Measurements from ENCODE around the gene SMAP1.
"Not testable (repeated sequence)": the region's sequence is repeated elsewhere in the genome, so short reads cannot be mapped to it uniquely, and the experiment has no call there.

Gene SMAP1

GRCh38 chr6:70684794-70685493 is 17.3 kb downstream of the SMAP1 start:
- no peak for DNase-seq

GRCh38 chr6:70685494-70686180 is 18.0 kb downstream of the SMAP1 start:
- no peak for DNase-seq

GRCh38 chr6:70686548-70687133 is 19.0 kb downstream of the SMAP1 start:
- DNase-seq = peak; percentile 55

GRCh38 chr6:70693887-70694286 is 26.2 kb downstream of the SMAP1 start:
- no peak for DNase-seq

- DNase-seq = no peak
These were observed 26.7 kb downstream of the SMAP1 start for GRCh38 chr6:70694371-70694770.

- no peak for DNase-seq
These were observed 33.5 kb downstream of the SMAP1 start for GRCh38 chr6:70700922-70701876.

GRCh38 chr6:70705772-70706171 is 38.1 kb downstream of the SMAP1 start:
- DNase-seq = no peak

- peak; percentile 62 for DNase-seq
These were observed 38.9 kb downstream of the SMAP1 start for GRCh38 chr6:70706491-70707123.

GRCh38 chr6:70707893-70708292 is 40.2 kb downstream of the SMAP1 start:
- DNase-seq = no peak

- DNase-seq = no peak
These were observed 40.8 kb downstream of the SMAP1 start for GRCh38 chr6:70708448-70708847.

- DNase-seq = no peak
These were observed 42.1 kb downstream of the SMAP1 start for GRCh38 chr6:70709826-70710225.

- no peak for DNase-seq
These were observed 47.1 kb downstream of the SMAP1 start for GRCh38 chr6:70714716-70715257.

GRCh38 chr6:70717038-70717801 is 49.5 kb downstream of the SMAP1 start:
- peak; percentile 17 for DNase-seq

- no peak for DNase-seq
These were observed 56.8 kb downstream of the SMAP1 start for GRCh38 chr6:70724524-70724923.

- no peak for DNase-seq
These were observed 58.2 kb downstream of the SMAP1 start for GRCh38 chr6:70725817-70726415.

GRCh38 chr6:70734381-70734780 is 66.7 kb downstream of the SMAP1 start:
- no peak for DNase-seq

GRCh38 chr6:70734979-70735378 is 67.3 kb downstream of the SMAP1 start:
- no peak for DNase-seq

- no peak for DNase-seq
These were observed 67.8 kb downstream of the SMAP1 start for GRCh38 chr6:70735513-70735912.

- no peak for DNase-seq
These were observed 70.3 kb downstream of the SMAP1 start for GRCh38 chr6:70738028-70738427.

- no peak for DNase-seq
These were observed 71.9 kb downstream of the SMAP1 start for GRCh38 chr6:70739534-70739933.

GRCh38 chr6:70740746-70741145 is 73.1 kb downstream of the SMAP1 start:
- DNase-seq = not testable (repeated sequence)

All from CD4-positive, alpha-beta T cell treated with Interleukin-21 for 1 hour (primary cell).